ENCODE results near the gene GPA33. TPM values are rescaled to one million over a fixed set of nuclear protein-coding genes. Genes with fewer than 3 reads are reported as not detected.

GPA33 gene
- total and polyA plus RNA-seq, 3 donors from 2014 or later, result 0.62 to 1.1 (median 0.63) TPM

DNA sequence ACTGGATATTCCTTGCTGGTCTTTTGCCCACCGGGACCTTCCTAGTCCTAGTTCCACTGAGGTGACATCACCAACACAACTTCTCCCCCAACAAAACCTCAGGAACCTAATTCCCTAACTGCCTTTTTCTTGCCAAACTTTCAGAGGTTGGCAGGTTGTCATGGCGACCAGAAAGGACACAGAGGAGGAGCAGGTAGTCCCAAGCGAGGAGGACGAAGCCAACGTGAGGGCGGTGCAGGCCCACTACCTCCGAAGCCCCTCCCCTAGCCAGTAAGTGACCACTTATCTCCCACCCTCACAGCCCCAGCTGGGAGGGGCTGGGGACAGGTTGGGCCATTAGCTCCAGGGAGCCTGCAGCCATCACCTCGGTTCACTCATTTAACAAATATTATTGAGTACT is 4.5 kb upstream of the GPA33 start:
- H3K9me3 ChIP-seq, result no peaks in the 10 kb centered on the region
- intact Hi-C loops (cut with DNase I; ENCODE audit: low total_unique reads), result no loop called here
- H3K27ac ChIP-seq, result no peak overlapping the region
- WGBS, 2 donors, result 89 to 95% methylated on average over 8 of the region's 8 CpGs
- no peaks in the 10 kb centered on the region for H3K36me3 ChIP-seq (ENCODE audit: low read depth, missing control alignments)
- H3K4me3 ChIP-seq, result no peak overlapping the region
- no peaks in the 10 kb centered on the region for H3K4me1 ChIP-seq
- H3K27me3 ChIP-seq, result no peaks in the 10 kb centered on the region
- no peak for DNase-seq
- TF ChIP-seq POLR2A (IDR thresholded peaks at IDR 0.05) (no peak), CTCF (IDR thresholded peaks at IDR 0.05) (no peak)

GRCh38 chr1:167093846-167094516 is 3.8 kb upstream of the GPA33 start, which contains the start of gene STYXL2:
Gene STYXL2, plus strand, starts transcription at chr1:167094075. Its CDS starts 775 bp downstream, at chr1:167094850.
- no peak for TF ChIP-seq POLR2A (IDR thresholded peaks at IDR 0.05)
- TF ChIP-seq CTCF (IDR thresholded peaks at IDR 0.05), result no peak
- Histone ChIP-seq H3K27ac (no peak within 1 kb of the TSS), H3K4me1 (no peaks in the 10 kb centered on the region), H3K27me3 (no peaks in the 10 kb centered on the region), H3K9me3 (no peaks in the 10 kb centered on the region), H3K4me3 (no peak within 1 kb of the TSS), H3K36me3 (ENCODE audit: low read depth, missing control alignments) (no peaks in the 10 kb centered on the region)
- WGBS, 2 donors, result 79 to 90% methylated on average over 4 to 8 of the region's 8 CpGs
- no peak for DNase-seq
- intact Hi-C loops (cut with DNase I; ENCODE audit: low total_unique reads), result no loop called here

GRCh38 chr1:167092653-167093052 is 2.5 kb upstream of the GPA33 start:
- H3K4me3 ChIP-seq, result no peak overlapping the region
- no peaks in the 10 kb centered on the region for H3K27me3 ChIP-seq
- H3K36me3 ChIP-seq (ENCODE audit: low read depth, missing control alignments), result no peaks in the 10 kb centered on the region
- intact Hi-C loops (cut with DNase I; ENCODE audit: low total_unique reads), result no loop called here
- TF ChIP-seq POLR2A (IDR thresholded peaks at IDR 0.05), result no peak
- TF ChIP-seq CTCF (IDR thresholded peaks at IDR 0.05), result no peak
- no peaks in the 10 kb centered on the region for H3K4me1 ChIP-seq
- no peak overlapping the region for H3K27ac ChIP-seq
- 82 to 89% methylated on average over 1 of the region's 1 CpG for WGBS, 2 donors
- DNase-seq, result no peak
- H3K9me3 ChIP-seq, result no peaks in the 10 kb centered on the region

GRCh38 chr1:167089939-167090313 is 251 bp downstream of the GPA33 start:
- no peak for DNase-seq
- Histone ChIP-seq H3K4me3 (no peak overlapping the region), H3K4me1 (no peaks in the 10 kb centered on the region), H3K27ac (no peak overlapping the region), H3K27me3 (no peaks in the 10 kb centered on the region), H3K36me3 (ENCODE audit: low read depth, missing control alignments) (no peaks in the 10 kb centered on the region), H3K9me3 (no peaks in the 10 kb centered on the region)
- 58 to 67% methylated on average over 2 of the region's 2 CpGs for WGBS, 2 donors
- intact Hi-C loops (cut with DNase I; ENCODE audit: low total_unique reads), result no loop called here
- TF ChIP-seq POLR2A (IDR thresholded peaks at IDR 0.05) (no peak), CTCF (IDR thresholded peaks at IDR 0.05) (no peak)

Measured in testis (tissue), 3 donors.